Thyroid gland (tissue), 4 donors: ENCODE measurements around the gene CYBC1.

Source experiments
- CTCF ChIP-seq, 6 experiments: fragments of 200-600 bp in 3 of 6; fragments of 450-650 bp in 3 of 6; sonication (generic) in 3 of 6; IDR thresholded peaks; one replicate each; pipeline ENCODE4 v1.5.1; 2016 to 2019; ENCODE audit warnings: antibody characterized with exemption in 6 of 6, mild to moderate bottlenecking in 2 of 6, inconsistent platforms in 1 of 6, moderate library complexity in 1 of 6
- POLR2A ChIP-seq, 2 donors: fragments of 450-650 bp; IDR thresholded peaks; one replicate each; pipeline ENCODE4 v1.6.1; 2017; ENCODE audit warnings: antibody characterized with exemption in 2 of 2, mild to moderate bottlenecking in 2 of 2, moderate library complexity in 1 of 2

GRCh38 chr17:82446124-82446523 is 4.4 kb downstream of the CYBC1 start:
- TF ChIP-seq POLR2A (IDR thresholded peaks at IDR 0.05) = no peak
- TF ChIP-seq CTCF (IDR thresholded peaks at IDR 0.05) = no peak
